Mesendoderm (in vitro differentiated cells): ENCODE results near the gene CEACAM21. TPM values are rescaled to one million over a fixed set of nuclear protein-coding genes. Genes with fewer than 3 reads are reported as not detected.

ENCODE experiments used
- DNase-seq: peaks from one replicate; pipeline ENCODE4 v3.0.0; 2013
- H2AK5ac ChIP-seq: 2 replicates; pipeline ENCODE4 v1.6.1; 2013; ENCODE audit warnings: low read length, inconsistent platforms
- H2BK120ac ChIP-seq: 2 replicates; pipeline ENCODE4 v1.6.1; 2013; ENCODE audit warnings: low read depth, mild to moderate bottlenecking, low read length, moderate library complexity, mixed read lengths
- H2BK15ac ChIP-seq: replicated peaks from 2 replicates; pipeline ENCODE4 v1.6.1; 2013; ENCODE audit warnings: low read depth, mild to moderate bottlenecking, moderate library complexity
- H2BK5ac ChIP-seq: 2 replicates; pipeline ENCODE4 v1.6.1; 2013; ENCODE audit warnings: low read length, inconsistent platforms
- H3K18ac ChIP-seq: 2 replicates; pipeline ENCODE4 v1.6.1; 2013; ENCODE audit warnings: mild to moderate bottlenecking, low read length, mixed read lengths
- H3K23ac ChIP-seq: one replicate; pipeline ENCODE4 v1.6.1; 2013; ENCODE audit warnings: low read length
- H3K27ac ChIP-seq: 2 replicates; pipeline ENCODE4 v1.5.1; 2013; ENCODE audit warnings: low read depth, mild to moderate bottlenecking, inconsistent platforms, low read length, moderate library complexity
- H3K27me3 ChIP-seq: 2 replicates; pipeline ENCODE4 v1.6.1; 2013; ENCODE audit warnings: low read length, control low read depth, mild to moderate bottlenecking, inconsistent platforms; ENCODE audit not compliant: insufficient read depth, poor library complexity
- H3K36me3 ChIP-seq: 2 replicates; pipeline ENCODE4 v1.6.1; 2013; ENCODE audit warnings: low read length, inconsistent platforms; ENCODE audit not compliant: control insufficient read depth, insufficient read depth
- H3K4ac ChIP-seq: one replicate; pipeline ENCODE4 v1.6.1; 2013; ENCODE audit warnings: low read depth, mild to moderate bottlenecking, low read length, moderate library complexity
- H3K4me1 ChIP-seq: 2 replicates; pipeline ENCODE4 v1.6.1; 2013; ENCODE audit warnings: low read depth, low read length, inconsistent platforms; ENCODE audit not compliant: control insufficient read depth
- H3K4me2 ChIP-seq: 2 replicates; pipeline ENCODE4 v1.6.1; 2013; ENCODE audit warnings: low read length
- H3K4me3 ChIP-seq: 2 replicates; pipeline ENCODE4 v1.5.1; 2013; ENCODE audit warnings: mild to moderate bottlenecking, low read length
- H3K56ac ChIP-seq: one replicate; pipeline ENCODE4 v1.6.1; 2013; ENCODE audit warnings: low read length
- H3K79me1 ChIP-seq: 2 replicates; pipeline ENCODE4 v1.6.1; 2013; ENCODE audit warnings: low read length, inconsistent platforms
- H3K79me2 ChIP-seq: 2 replicates; pipeline ENCODE4 v1.6.1; 2013; ENCODE audit warnings: mild to moderate bottlenecking, low read length; ENCODE audit not compliant: control insufficient read depth, insufficient read depth
- H3K9ac ChIP-seq: 2 replicates; pipeline ENCODE4 v1.6.1; 2013; ENCODE audit warnings: low read length, inconsistent platforms
- H4K5ac ChIP-seq: one replicate; pipeline ENCODE4 v1.6.1; 2013; ENCODE audit warnings: low read length
- H4K8ac ChIP-seq: one replicate; pipeline ENCODE4 v1.6.1; 2013; ENCODE audit warnings: low read depth, mild to moderate bottlenecking, control low read depth, low read length, moderate library complexity
- WGBS: extraction: QIAGEN DNeasy Blood & Tissue Kit; methylation state at CpG from one replicate; pipeline ENCODE4 v1.1.7; 2013; ENCODE audit warnings: low lambda C conversion rate, missing lambda C conversion rate; ENCODE audit not compliant: insufficient coverage; ENCODE audit errors: extremely low coverage; 5-methylcytosine and 5-hydroxymethylcytosine counted together
- polyA plus RNA-seq, 2 experiments: library from polyadenylated mRNA; stranded (reverse); fragments of 200-250 nt; gene quantifications; one replicate each; pipeline ENCODE4 v1.2.3, GENCODE V29; 2013

Gene CEACAM21
- 0.17 TPM for polyA plus RNA-seq (2013, experiment 1 of 2)
- 0.08 TPM for polyA plus RNA-seq (2013, experiment 2 of 2)

DNA sequence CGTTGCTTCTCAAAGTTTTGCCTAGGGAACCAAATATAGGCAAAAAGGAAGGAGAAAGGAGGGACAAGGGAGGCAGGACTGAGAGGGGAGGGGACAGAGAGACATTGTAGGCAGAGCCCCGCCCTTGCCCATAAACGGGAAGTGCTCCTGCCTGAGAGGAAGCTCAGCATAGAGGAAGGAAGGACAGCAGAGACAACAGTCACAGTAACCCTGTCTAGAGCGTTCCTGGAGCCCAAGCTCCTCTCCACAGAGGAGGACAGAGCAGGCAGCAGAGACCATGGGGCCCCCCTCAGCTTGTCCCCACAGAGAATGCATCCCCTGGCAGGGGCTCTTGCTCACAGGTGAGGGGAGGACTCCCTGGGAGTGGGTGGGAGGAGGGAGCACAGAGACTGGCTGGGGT lies at the start of gene CEACAM21:
TSS of gene CEACAM21 (plus strand) at position 169 of the 400 bp plus-strand sequence. CDS start at position 278, 109 bp downstream.
- Histone ChIP-seq H3K79me1 (no peaks in the 10 kb centered on the region), H3K79me2 (no peaks in the 10 kb centered on the region), H3K27me3 (no peaks in the 10 kb centered on the region), H3K27ac (no peak within 1 kb of the TSS), H2BK15ac (no peak within 1 kb of the TSS), H3K9ac (no peak within 1 kb of the TSS), H2BK5ac (no peak within 1 kb of the TSS), H2AK5ac (no peak within 1 kb of the TSS), H3K56ac (no peak within 1 kb of the TSS), H4K5ac (no peak within 1 kb of the TSS), H4K8ac (no peak within 1 kb of the TSS), H3K4ac (no peak within 1 kb of the TSS), H3K4me3 (no peak within 1 kb of the TSS), H3K4me1 (no peaks in the 10 kb centered on the region), H3K4me2 (no peak within 1 kb of the TSS), H3K36me3 (no peaks in the 10 kb centered on the region), H3K23ac (no peak within 1 kb of the TSS), H3K18ac (no peak within 1 kb of the TSS), H2BK120ac (no peak within 1 kb of the TSS)
- WGBS: no CpG with 5 or more reads among the region's 4 CpGs
- no peak for DNase-seq

DNA sequence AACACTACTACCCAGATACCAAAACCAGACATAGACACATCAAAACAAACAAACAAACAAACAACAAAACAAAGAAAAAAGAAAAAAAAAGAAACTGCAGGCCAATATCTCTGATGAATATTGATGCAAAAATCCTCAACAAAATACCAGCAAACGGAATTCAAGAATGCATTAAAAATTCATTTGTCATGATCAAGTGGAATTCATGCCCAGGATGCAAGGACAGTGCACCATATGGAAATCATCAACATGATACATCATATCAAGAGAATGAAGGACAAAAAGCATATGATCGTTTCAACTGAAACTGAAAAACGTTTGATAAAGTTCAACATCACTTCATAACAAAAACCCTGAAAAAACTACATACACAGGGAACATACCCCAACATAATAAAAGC lies 48.9 kb upstream of the CEACAM21 start:
- no peaks in the 10 kb centered on the region for H3K79me2 ChIP-seq
- H3K18ac ChIP-seq: no peak overlapping the region
- WGBS: no CpG with 5 or more reads among the region's 3 CpGs
- no peak overlapping the region for H2BK15ac ChIP-seq
- no peaks in the 10 kb centered on the region for H3K36me3 ChIP-seq
- no peak overlapping the region for H3K56ac ChIP-seq
- H3K4me2 ChIP-seq: no peak overlapping the region
- H4K8ac ChIP-seq: no peak overlapping the region
- H3K4ac ChIP-seq: no peak overlapping the region
- H2BK120ac ChIP-seq: no peak overlapping the region
- H4K5ac ChIP-seq: no peak overlapping the region
- H3K9ac ChIP-seq: no peak overlapping the region
- no peak for DNase-seq
- H3K4me1 ChIP-seq: no peaks in the 10 kb centered on the region
- no peak overlapping the region for H3K4me3 ChIP-seq
- H2BK5ac ChIP-seq: no peak overlapping the region
- no peaks in the 10 kb centered on the region for H3K79me1 ChIP-seq
- no peak overlapping the region for H2AK5ac ChIP-seq
- H3K23ac ChIP-seq: no peak overlapping the region
- H3K27me3 ChIP-seq: peaks cover 13% of the 10 kb centered on the region
- H3K27ac ChIP-seq: no peak overlapping the region

DNA sequence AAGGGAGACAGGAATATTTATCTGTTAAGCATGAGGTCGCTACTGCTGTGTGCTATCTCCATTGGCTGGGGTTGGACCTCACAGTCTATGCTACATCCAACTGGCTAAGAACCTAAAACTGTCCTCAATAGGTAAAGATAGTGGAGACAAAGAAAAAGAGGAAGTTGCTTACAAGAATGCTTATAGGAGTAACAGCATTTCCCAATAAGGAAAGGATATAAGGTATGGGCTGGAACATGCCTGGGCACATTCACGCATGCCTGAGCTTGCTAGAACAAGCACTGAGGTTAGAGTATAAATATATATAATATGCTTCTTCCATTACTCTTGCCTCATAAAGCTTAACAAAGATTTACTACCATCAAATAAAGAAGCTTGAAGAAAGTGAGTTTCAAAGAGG lies 47.9 kb upstream of the CEACAM21 start:
- H3K27me3 ChIP-seq: peaks cover 4% of the 10 kb centered on the region
- H3K4me2 ChIP-seq: no peak overlapping the region
- no peak overlapping the region for H3K18ac ChIP-seq
- H3K4me1 ChIP-seq: no peaks in the 10 kb centered on the region
- H2BK5ac ChIP-seq: no peak overlapping the region
- H3K79me2 ChIP-seq: no peaks in the 10 kb centered on the region
- no peak overlapping the region for H3K4ac ChIP-seq
- H3K56ac ChIP-seq: no peak overlapping the region
- no peak overlapping the region for H4K5ac ChIP-seq
- no peaks in the 10 kb centered on the region for H3K79me1 ChIP-seq
- H2BK15ac ChIP-seq: no peak overlapping the region
- H4K8ac ChIP-seq: no peak overlapping the region
- no peak overlapping the region for H3K27ac ChIP-seq
- DNase-seq: no peak
- H3K9ac ChIP-seq: no peak overlapping the region
- no peak overlapping the region for H2AK5ac ChIP-seq
- no peak overlapping the region for H3K23ac ChIP-seq
- no CpG with 5 or more reads among the region's 2 CpGs for WGBS
- H2BK120ac ChIP-seq: no peak overlapping the region
- H3K36me3 ChIP-seq: no peaks in the 10 kb centered on the region
- H3K4me3 ChIP-seq: no peak overlapping the region

DNA sequence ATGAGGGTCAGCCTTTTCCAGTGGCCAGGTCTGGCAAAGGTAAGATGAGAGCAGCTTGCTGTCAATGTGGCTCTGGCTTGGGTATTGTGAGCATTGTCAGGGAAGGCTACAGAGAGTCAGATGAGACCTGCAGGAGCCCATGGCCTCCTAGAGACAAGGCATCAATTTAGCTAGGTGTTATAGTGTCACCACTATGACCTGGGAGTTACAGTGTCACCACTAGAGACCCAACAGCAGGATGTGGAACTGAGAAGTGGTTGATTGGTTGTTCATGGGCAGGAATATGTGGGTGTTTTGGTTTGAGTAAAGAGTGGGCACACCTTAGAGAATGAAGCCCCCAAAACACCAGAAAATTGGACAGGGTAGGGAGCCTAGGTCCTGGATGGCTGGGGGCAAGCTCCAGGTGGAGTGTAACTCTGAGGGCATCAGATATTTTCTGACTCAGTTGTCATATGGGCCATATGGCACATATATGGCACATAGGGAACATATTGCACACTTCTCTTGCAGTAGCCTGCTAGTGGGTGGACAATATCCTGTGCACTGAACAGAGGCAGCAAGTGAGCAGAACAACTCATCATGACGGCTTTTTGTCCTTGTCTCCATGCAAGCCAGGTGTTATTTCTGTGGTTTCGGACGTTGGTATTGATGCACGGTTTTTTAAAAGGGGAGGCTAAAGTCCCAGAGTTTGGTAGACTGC lies 46.3 kb upstream of the CEACAM21 start:
- no peak for DNase-seq
- no CpG with 5 or more reads among the region's 4 CpGs for WGBS
- Histone ChIP-seq H2AK5ac (no peak overlapping the region), H3K79me2 (no peaks in the 10 kb centered on the region), H2BK15ac (no peak overlapping the region), H2BK5ac (no peak overlapping the region), H3K56ac (no peak overlapping the region), H3K27me3 (peaks cover 2% of the 10 kb centered on the region), H3K4ac (no peak overlapping the region), H3K23ac (no peak overlapping the region), H4K8ac (no peak overlapping the region), H3K4me1 (no peaks in the 10 kb centered on the region), H2BK120ac (no peak overlapping the region), H4K5ac (no peak overlapping the region), H3K79me1 (no peaks in the 10 kb centered on the region), H3K18ac (no peak overlapping the region), H3K4me3 (no peak overlapping the region), H3K27ac (no peak overlapping the region), H3K36me3 (no peaks in the 10 kb centered on the region), H3K4me2 (no peak overlapping the region), H3K9ac (no peak overlapping the region)

DNA sequence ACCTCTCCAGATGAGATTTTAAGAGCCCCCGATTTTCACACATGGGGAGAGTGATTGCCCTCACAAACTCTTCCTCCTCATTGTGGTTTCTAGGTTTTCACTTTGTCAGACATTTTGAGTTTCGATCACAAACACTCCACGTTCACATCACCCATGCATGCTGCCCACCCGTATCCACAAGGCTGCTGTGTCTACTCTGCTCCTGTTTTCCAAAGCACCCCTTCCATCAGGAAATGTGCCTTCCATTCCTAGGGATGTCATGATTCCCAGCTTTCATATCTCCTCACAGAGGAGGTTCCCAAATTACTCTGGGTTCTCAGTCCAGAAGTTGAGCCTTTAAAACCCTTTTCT lies 45.8 kb upstream of the CEACAM21 start:
- Histone ChIP-seq H2BK15ac (no peak overlapping the region), H3K9ac (no peak overlapping the region), H4K5ac (no peak overlapping the region), H3K27ac (no peak overlapping the region), H3K4me1 (no peaks in the 10 kb centered on the region), H3K4me3 (no peak overlapping the region), H3K36me3 (no peaks in the 10 kb centered on the region), H3K27me3 (no peaks in the 10 kb centered on the region), H4K8ac (no peak overlapping the region), H3K79me2 (no peaks in the 10 kb centered on the region), H3K23ac (no peak overlapping the region), H3K79me1 (no peaks in the 10 kb centered on the region), H3K56ac (no peak overlapping the region), H2BK5ac (no peak overlapping the region), H2BK120ac (no peak overlapping the region), H3K4ac (no peak overlapping the region), H3K18ac (no peak overlapping the region), H3K4me2 (no peak overlapping the region), H2AK5ac (no peak overlapping the region)
- no CpG with 5 or more reads among the region's 4 CpGs for WGBS
- no peak for DNase-seq

DNA sequence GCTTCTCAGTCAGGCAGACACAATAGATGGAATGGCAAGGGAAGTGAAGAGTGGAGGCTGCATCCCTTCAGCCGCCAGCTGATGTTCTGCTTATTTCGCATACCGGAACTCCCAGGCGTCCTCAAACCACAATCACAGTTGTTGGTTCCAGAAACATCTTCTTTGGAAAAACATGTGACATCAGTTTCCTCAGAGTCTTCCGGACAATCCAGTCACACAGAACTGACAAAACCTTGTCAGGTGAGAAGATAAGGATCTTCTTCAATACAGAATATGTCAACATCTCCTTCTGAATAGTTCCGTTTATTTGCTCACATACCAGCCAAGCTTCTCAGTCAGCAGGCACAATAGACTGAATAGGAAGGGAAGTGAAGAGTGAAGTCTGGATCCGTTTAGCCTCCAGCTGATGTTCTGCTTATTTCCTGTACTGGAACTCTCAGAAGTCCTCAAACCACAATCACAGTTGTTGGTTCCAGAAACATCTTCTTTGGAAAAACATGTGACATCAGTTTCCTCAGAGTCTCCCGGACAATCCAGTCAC lies 45.1 kb upstream of the CEACAM21 start:
- Histone ChIP-seq H2BK120ac (no peak overlapping the region), H2AK5ac (no peak overlapping the region), H3K79me2 (no peaks in the 10 kb centered on the region), H4K8ac (no peak overlapping the region), H3K27ac (no peak overlapping the region), H2BK15ac (no peak overlapping the region), H3K4ac (no peak overlapping the region), H3K27me3 (no peaks in the 10 kb centered on the region), H3K4me1 (no peaks in the 10 kb centered on the region), H3K9ac (no peak overlapping the region), H3K4me2 (no peak overlapping the region), H3K18ac (no peak overlapping the region), H3K4me3 (no peak overlapping the region), H3K79me1 (no peaks in the 10 kb centered on the region), H4K5ac (no peak overlapping the region), H3K36me3 (no peaks in the 10 kb centered on the region), H3K56ac (no peak overlapping the region), H2BK5ac (no peak overlapping the region), H3K23ac (no peak overlapping the region)
- DNase-seq: no peak
- no CpG with 5 or more reads among the region's 8 CpGs for WGBS
